ENCODE data around the gene ATF7IP. TPM values are rescaled to one million over a fixed set of nuclear protein-coding genes. Genes with fewer than 3 reads are reported as not detected.
"Not testable (repeated sequence)": the region's sequence is repeated elsewhere in the genome, so short reads cannot be mapped to it uniquely, and the experiment has no call there.

Gene ATF7IP
- total RNA-seq, 2 experiments from 2014 or later: 101 to 107 TPM

GRCh38 chr12:14354665-14355064, 10.8 kb upstream of the ATF7IP start:
- intact Hi-C loops (cut with micrococcal nuclease); H3K4me1 Mint-ChIP-seq (ENCODE audit: low read depth); ATAC-seq; H3K27me3 Mint-ChIP-seq; H3K27ac Mint-ChIP-seq; H3K4me3 Mint-ChIP-seq; POLR2A ChIA-PET; H3K36me3 Mint-ChIP-seq (ENCODE audit: low read depth); DNase-seq; CTCF ChIA-PET: not testable (repeated sequence)
- H3K9me3 Mint-ChIP-seq: peaks cover 33% of the 10 kb centered on the region

GRCh38 chr12:14356147-14356546, 9.3 kb upstream of the ATF7IP start:
- Mint-ChIP-seq H3K36me3 (ENCODE audit: low read depth) (peaks cover 4% of the 10 kb centered on the region), H3K4me3 (no peak overlapping the region), H3K4me1 (ENCODE audit: low read depth) (no peaks in the 10 kb centered on the region), H3K9me3 (peaks cover 20% of the 10 kb centered on the region), H3K27me3 (no peaks in the 10 kb centered on the region), H3K27ac (no peak overlapping the region)
- ATAC-seq (no peak), DNase-seq (no peak)
- POLR2A ChIA-PET: no interaction called here
- no peak for TF ChIP-seq CTCF (IDR thresholded peaks at IDR 0.05)
- intact Hi-C loops (cut with micrococcal nuclease): no loop called here
- CTCF ChIA-PET: interaction anchor here (1.5 kb wide), 1 partner anchor 118 kb away, joined by 3 read pairs; no protein-coding TSS in a partner anchor

GRCh38 chr12:14357486-14357885, 8.0 kb upstream of the ATF7IP start:
- H3K4me1 Mint-ChIP-seq (ENCODE audit: low read depth): peaks cover 4% of the 10 kb centered on the region
- ATAC-seq: no peak
- no peaks in the 10 kb centered on the region for H3K27me3 Mint-ChIP-seq
- no peak overlapping the region for H3K4me3 Mint-ChIP-seq
- H3K36me3 Mint-ChIP-seq (ENCODE audit: low read depth): peaks cover 4% of the 10 kb centered on the region
- intact Hi-C loops (cut with micrococcal nuclease): no loop called here
- CTCF ChIA-PET: interaction anchor here (1.5 kb wide), 1 partner anchor 119 kb away, joined by 3 read pairs; no protein-coding TSS in a partner anchor
- H3K9me3 Mint-ChIP-seq: peaks cover 12% of the 10 kb centered on the region
- DNase-seq: no peak
- POLR2A ChIA-PET: no interaction called here
- TF ChIP-seq CTCF (IDR thresholded peaks at IDR 0.05): no peak
- H3K27ac Mint-ChIP-seq: no peak overlapping the region

GRCh38 chr12:14362352-14362751, 3.1 kb upstream of the ATF7IP start:
- peak overlapping the region; percentile 18 for H3K27ac Mint-ChIP-seq
- ChIA-PET CTCF (interaction anchor here (1.5 kb wide), 1 partner anchor 105 kb away, joined by 3 read pairs; no protein-coding TSS in a partner anchor), POLR2A (no interaction called here)
- no peak for TF ChIP-seq CTCF (IDR thresholded peaks at IDR 0.05)
- peaks cover 3% of the 10 kb centered on the region for H3K9me3 Mint-ChIP-seq
- H3K4me3 Mint-ChIP-seq: no peak overlapping the region
- peaks cover 12% of the 10 kb centered on the region for H3K36me3 Mint-ChIP-seq (ENCODE audit: low read depth)
- ATAC-seq (no peak), DNase-seq (no peak)
- intact Hi-C loops (cut with micrococcal nuclease): no loop called here
- H3K27me3 Mint-ChIP-seq: no peaks in the 10 kb centered on the region
- H3K4me1 Mint-ChIP-seq (ENCODE audit: low read depth): peaks cover 14% of the 10 kb centered on the region

GRCh38 chr12:14364583-14365271, 755 bp upstream of the ATF7IP start:
- ATAC-seq (no peak), DNase-seq (no peak)
- Mint-ChIP-seq H3K4me1 (ENCODE audit: low read depth) (peaks cover 23% of the 10 kb centered on the region), H3K36me3 (ENCODE audit: low read depth) (peaks cover 21% of the 10 kb centered on the region), H3K9me3 (peaks cover 3% of the 10 kb centered on the region), H3K4me3 (peak overlapping the region; percentile 75), H3K27me3 (no peaks in the 10 kb centered on the region), H3K27ac (peak overlapping the region; percentile 97)
- intact Hi-C loops (cut with micrococcal nuclease): loop anchor here (2.0 to 5.0 kb wide), 2 partner anchors 30 to 127 kb away; no protein-coding TSS in a partner anchor
- no peak for TF ChIP-seq CTCF (IDR thresholded peaks at IDR 0.05)
- POLR2A ChIA-PET: interaction anchor here (0.6 to 2.6 kb wide), 10 partner anchors 22 to 143 kb away, joined by 3 to 55 read pairs (median 5); no protein-coding TSS in a partner anchor
- CTCF ChIA-PET: interaction anchor here (0.5 to 2.4 kb wide), 19 partner anchors 11 to 409 kb away, joined by 3 to 35 read pairs (median 7); a partner anchor contains a TSS
